ENCODE data around the gene KCNJ4.

KCNJ4 gene

DNA sequence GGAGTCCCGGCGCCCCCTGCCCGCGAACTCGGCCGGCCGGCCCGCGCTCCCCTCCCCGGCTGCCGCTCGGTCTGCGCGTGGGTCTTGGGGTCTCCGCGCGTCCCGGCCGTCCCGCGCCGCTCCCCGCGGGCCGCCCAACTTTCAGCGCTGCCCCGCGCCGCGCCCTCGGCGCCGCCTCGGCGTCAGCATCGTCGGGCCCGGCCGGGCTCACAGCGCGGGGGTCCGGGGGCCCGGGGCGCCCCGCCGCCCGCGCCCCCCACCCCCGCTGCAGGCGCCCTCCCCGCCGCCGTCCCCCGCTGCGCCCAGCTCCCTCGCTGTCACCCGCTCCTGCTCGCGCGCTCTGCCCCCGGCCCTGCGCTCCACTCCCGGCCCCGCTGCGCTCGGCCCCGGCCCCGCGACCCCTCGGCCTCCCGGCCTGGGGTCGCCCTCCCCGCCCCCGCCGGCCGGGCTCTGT, at the start of gene KCNJ4:
Gene KCNJ4 (minus strand): TSS at position 124 of the 454 bp plus-strand sequence. CDS start 27,067 bp downstream, outside the sequence.
- DNase-seq (ENCODE audit: low spot score): no peak
- H3K27ac ChIP-seq: no peak within 1 kb of the TSS
- ChIA-PET POLR2A (ENCODE audit: low non-redundant PET) (no interaction called here), CTCF (no interaction called here)
- TF ChIP-seq, protein P1, sequence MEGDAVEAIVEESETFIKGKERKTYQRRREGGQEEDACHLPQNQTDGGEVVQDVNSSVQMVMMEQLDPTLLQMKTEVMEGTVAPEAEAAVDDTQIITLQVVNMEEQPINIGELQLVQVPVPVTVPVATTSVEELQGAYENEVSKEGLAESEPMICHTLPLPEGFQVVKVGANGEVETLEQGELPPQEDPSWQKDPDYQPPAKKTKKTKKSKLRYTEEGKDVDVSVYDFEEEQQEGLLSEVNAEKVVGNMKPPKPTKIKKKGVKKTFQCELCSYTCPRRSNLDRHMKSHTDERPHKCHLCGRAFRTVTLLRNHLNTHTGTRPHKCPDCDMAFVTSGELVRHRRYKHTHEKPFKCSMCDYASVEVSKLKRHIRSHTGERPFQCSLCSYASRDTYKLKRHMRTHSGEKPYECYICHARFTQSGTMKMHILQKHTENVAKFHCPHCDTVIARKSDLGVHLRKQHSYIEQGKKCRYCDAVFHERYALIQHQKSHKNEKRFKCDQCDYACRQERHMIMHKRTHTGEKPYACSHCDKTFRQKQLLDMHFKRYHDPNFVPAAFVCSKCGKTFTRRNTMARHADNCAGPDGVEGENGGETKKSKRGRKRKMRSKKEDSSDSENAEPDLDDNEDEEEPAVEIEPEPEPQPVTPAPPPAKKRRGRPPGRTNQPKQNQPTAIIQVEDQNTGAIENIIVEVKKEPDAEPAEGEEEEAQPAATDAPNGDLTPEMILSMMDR (conservative IDR thresholded peaks at IDR 0.05; ENCODE audit: low read depth): no peak

DNA sequence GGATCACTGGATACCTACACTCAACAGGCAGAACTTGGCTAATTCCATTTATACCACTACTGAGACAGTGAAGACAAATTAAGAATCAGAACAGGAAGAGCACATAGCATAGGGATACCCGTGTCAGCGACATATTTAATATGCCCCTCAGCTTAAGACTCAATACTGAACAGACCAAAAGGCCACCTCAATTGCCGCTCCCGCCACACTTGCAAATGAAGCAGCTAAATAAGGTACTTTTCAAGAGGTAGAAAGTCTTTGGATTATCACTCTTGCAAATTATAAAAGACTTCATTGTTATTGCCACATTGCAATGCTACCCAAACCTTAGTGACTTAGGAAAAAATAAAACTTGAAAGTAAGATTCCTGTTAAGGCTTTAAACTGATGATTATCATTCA, 48.0 kb upstream of the KCNJ4 start:
- no peak overlapping the region for H3K27ac ChIP-seq
- TF ChIP-seq, protein P1 (conservative IDR thresholded peaks at IDR 0.05; ENCODE audit: low read depth): no peak
- DNase-seq (ENCODE audit: low spot score): no peak
- POLR2A ChIA-PET (ENCODE audit: low non-redundant PET): no interaction called here
- CTCF ChIA-PET: interaction anchor here (0.9 kb wide), 1 partner anchor 16 kb away, joined by 4 read pairs; no protein-coding TSS in a partner anchor

DNA sequence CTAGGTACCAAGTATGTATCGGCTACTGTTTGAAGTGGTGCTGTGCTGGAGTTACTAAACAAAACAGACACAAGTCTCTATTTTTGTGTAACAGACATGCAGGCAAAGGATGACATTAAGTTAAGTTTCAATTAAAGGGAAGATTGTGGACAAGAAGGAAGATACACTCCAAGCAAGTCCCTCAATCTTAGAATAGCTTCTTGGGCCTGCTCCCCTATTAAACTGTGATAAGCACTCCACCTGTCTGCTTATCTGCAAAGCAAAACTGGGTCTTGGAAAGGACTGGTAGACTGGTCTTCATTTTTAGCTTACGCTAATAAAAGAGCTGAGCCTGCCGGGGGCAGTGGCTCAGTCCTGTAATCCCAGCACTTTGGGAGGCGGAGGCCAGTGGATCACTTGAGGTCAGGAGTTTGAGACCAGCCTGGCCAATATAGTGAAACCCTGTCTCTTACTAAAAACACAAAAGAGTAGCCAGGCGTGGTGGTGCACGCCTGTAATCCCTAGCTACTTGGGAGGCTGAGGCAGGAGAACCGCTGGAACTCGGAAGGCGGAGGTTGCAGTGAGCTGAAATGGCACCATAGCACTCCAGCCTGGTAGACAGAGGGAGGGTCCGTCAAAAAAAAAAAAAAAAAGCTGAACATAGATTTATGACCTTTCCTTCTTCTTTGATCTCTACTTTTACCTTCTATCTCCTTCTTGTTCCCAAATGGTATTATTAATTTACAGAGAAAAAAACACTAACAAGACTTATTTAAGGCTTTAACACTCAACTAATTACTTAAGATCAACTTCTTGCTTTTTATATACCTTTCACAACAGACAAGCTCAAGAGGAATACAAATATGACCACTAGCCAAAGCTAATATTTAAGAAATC, 47.0 kb upstream of the KCNJ4 start:
- ChIA-PET CTCF (interaction anchor here (0.9 kb wide), 1 partner anchor 15 kb away, joined by 4 read pairs; no protein-coding TSS in a partner anchor), POLR2A (ENCODE audit: low non-redundant PET) (no interaction called here)
- DNase-seq (ENCODE audit: low spot score): no peak
- TF ChIP-seq, protein P1 (conservative IDR thresholded peaks at IDR 0.05; ENCODE audit: low read depth): no peak
- H3K27ac ChIP-seq: peak overlapping the region; percentile 20; the same call in 1 of the 2 replicates

DNA sequence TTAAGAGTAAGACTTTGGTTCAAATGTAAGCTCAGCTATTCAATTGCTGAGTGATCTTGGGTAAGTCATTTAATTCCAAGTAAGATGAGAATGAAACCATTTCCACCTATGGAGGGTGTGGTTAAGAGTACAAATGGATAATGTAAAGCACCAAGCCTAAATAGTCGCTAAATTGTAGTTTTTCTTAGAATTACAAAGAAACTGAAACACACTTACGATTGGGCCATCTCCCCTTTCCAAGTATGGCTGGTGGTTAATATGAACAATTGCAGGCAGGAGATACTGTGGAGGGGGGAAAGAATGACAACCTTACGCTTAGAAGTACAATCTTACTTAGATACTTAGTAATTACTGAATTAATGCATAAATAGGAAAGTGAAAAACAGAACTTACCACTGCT, 42.9 kb upstream of the KCNJ4 start:
- TF ChIP-seq, protein P1 (conservative IDR thresholded peaks at IDR 0.05; ENCODE audit: low read depth): no peak
- no peak overlapping the region for H3K27ac ChIP-seq
- CTCF ChIA-PET: no interaction called here
- POLR2A ChIA-PET (ENCODE audit: low non-redundant PET): interaction anchor here (0.6 kb wide), 1 partner anchor 57 kb away, joined by 3 read pairs; no protein-coding TSS in a partner anchor
- DNase-seq (ENCODE audit: low spot score): no peak

DNA sequence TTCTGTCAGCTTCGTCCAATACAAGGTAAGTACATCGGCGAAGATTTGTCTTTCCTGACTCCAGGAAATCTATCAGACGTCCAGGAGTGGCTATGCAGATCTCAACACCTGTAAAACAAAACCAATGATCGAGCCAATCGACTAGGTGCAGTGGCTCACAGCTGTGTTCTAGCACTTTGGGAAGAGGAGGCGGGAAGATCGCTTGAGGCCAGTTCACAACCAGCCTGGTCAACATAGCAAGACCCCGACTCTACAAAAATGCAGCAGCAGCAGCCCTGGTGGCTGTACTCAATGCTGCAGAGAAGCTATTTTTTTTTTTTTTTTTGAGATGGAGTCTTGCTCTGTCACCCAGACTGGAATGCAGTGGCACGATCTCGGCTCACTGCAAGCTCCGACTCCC, 39.9 kb upstream of the KCNJ4 start:
- ChIA-PET POLR2A (ENCODE audit: low non-redundant PET) (no interaction called here), CTCF (no interaction called here)
- TF ChIP-seq, protein P1 (conservative IDR thresholded peaks at IDR 0.05; ENCODE audit: low read depth): no peak
- H3K27ac ChIP-seq: no peak overlapping the region
- no peak for DNase-seq (ENCODE audit: low spot score)

DNA sequence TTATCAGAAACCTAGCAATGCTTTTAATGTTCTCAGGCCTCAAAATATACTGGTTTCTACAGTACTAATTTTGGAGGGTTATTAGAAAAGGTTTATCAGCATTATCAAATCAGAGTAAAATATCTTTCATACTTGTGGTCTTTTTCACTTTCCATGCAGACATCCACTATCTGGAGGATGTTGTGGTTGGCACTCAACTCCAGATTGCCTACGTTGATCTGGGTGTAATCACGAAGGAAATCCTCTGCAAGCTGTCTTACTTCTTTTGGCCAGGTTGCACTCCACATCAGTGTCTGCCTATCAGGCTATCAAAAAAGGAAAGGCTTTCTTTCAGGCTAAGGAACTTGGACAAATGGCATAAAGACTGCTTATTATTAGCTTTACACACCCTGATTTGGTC, 39.5 kb upstream of the KCNJ4 start:
- no peak for DNase-seq (ENCODE audit: low spot score)
- H3K27ac ChIP-seq: no peak overlapping the region
- POLR2A ChIA-PET (ENCODE audit: low non-redundant PET): no interaction called here
- CTCF ChIA-PET: no interaction called here
- TF ChIP-seq, protein P1 (conservative IDR thresholded peaks at IDR 0.05; ENCODE audit: low read depth): no peak

Measured in RWPE1 (cell line).